SK-N-SH (cell line): Measurements from ENCODE around the gene ERICH3. TPM values are rescaled to one million over a fixed set of nuclear protein-coding genes. Genes with fewer than 3 reads are reported as not detected.

Experiments
- CTCF ChIA-PET: fragments of 300-600, 350-600 bp; formaldehyde crosslinking; extraction: SDS; loops from one replicate; lab custom pipeline; 2021; lab: Yijun Ruan, JAX
- POLR2A ChIA-PET: fragments of 350-600 bp; sonication (Branson Sonifier 250); formaldehyde crosslinking; extraction: SDS; loops from one replicate; lab custom pipeline; 2020; ENCODE audit warnings: antibody characterized with exemption, inconsistent platforms; lab: Yijun Ruan, JAX
- DNase-seq: peaks from one replicate; pipeline ENCODE4 v3.0.0; 2012
- H2AFZ ChIP-seq: fragments of 200-600 bp; sonication (generic); 2 replicates; pipeline ENCODE4 v1.8.1; 2016; ENCODE audit warnings: antibody characterized with exemption, mild to moderate bottlenecking, low read depth
- H3F3A ChIP-seq: fragments of 200-600 bp; sonication (generic); replicated peaks from 2 replicates; pipeline ENCODE3; 2016; ENCODE audit warnings: antibody characterized with exemption, mild to moderate bottlenecking; ENCODE audit not compliant: insufficient read depth
- H3K27ac ChIP-seq, 2 experiments: fragments of 200-500 bp in 1 of 2; fragments of 200-600 bp in 1 of 2; sonication (Bioruptor generic) in 1 of 2; sonication (generic), shearing (Covaris generic) in 1 of 2; 2 replicates each; pipeline versions ENCODE4 v1.5.1 to v1.6.1; 2014 to 2016; ENCODE audit warnings: low read depth in 2 of 2, inconsistent platforms in 1 of 2, low read length in 1 of 2, mild to moderate bottlenecking in 1 of 2, mixed read lengths in 1 of 2
- H3K27me3 ChIP-seq: fragments of 200-600 bp; sonication (generic), shearing (Covaris generic); 2 replicates; pipeline ENCODE4 v1.6.1; 2016; ENCODE audit warnings: mixed run types; ENCODE audit not compliant: insufficient read depth
- H3K36me3 ChIP-seq, 2 experiments: fragments of 200-500 bp in 1 of 2; fragments of 200-600 bp in 1 of 2; sonication (Bioruptor generic) in 1 of 2; sonication (generic) in 1 of 2; replicated peaks in 1 of 2; 2 replicates each; pipeline versions ENCODE3 to v1.5.1; 2014 to 2016; ENCODE audit warnings: low read length in 1 of 2, mild to moderate bottlenecking in 1 of 2; ENCODE audit not compliant: insufficient read depth in 2 of 2, control insufficient read depth in 1 of 2
- H3K4me1 ChIP-seq, 2 experiments: fragments of 200-500 bp in 1 of 2; fragments of 200-600 bp in 1 of 2; sonication (Bioruptor generic) in 1 of 2; sonication (generic), shearing (Covaris generic) in 1 of 2; 2 replicates each; pipeline versions ENCODE4 v1.5.1 to v1.6.1; 2014 to 2016; ENCODE audit warnings: low read depth in 1 of 2, low read length in 1 of 2, mixed run types in 1 of 2; ENCODE audit not compliant: insufficient read depth in 2 of 2, control insufficient read depth in 1 of 2
- H3K4me2 ChIP-seq: fragments of 200-600 bp; sonication (generic), shearing (Covaris generic); 2 replicates; pipeline ENCODE4 v1.6.1; 2017; ENCODE audit warnings: mixed run types
- H3K4me3 ChIP-seq, 2 experiments: fragments of 200-500 bp in 1 of 2; fragments of 200-600 bp in 1 of 2; sonication (Bioruptor generic) in 1 of 2; sonication (generic), shearing (Covaris generic) in 1 of 2; 2 replicates each; pipeline versions ENCODE4 v1.5.1 to v1.8.1; 2014 to 2016; ENCODE audit warnings: low read depth in 2 of 2, inconsistent platforms in 1 of 2, low read length in 1 of 2, mild to moderate bottlenecking in 1 of 2, mixed read lengths in 1 of 2, moderate library complexity in 1 of 2
- H3K79me2 ChIP-seq: fragments of 200-600 bp; sonication (generic); 2 replicates; pipeline ENCODE4 v1.8.1; 2017; ENCODE audit warnings: mild to moderate bottlenecking; ENCODE audit not compliant: insufficient read depth
- H3K9ac ChIP-seq: fragments of 200-600 bp; sonication (generic); 2 replicates; pipeline ENCODE4 v1.6.1; 2017; ENCODE audit warnings: mixed run types
- H3K9me2 ChIP-seq: fragments of 200-600 bp; sonication (generic); 2 replicates; pipeline ENCODE4 v1.6.1; 2017; ENCODE audit warnings: mixed run types
- H3K9me3 ChIP-seq: fragments of 200-600 bp; sonication (generic); 2 replicates; pipeline ENCODE4 v1.6.1; 2017; ENCODE audit warnings: mixed run types, mild to moderate bottlenecking, moderate library complexity
- H4K20me1 ChIP-seq: fragments of 200-600 bp; sonication (generic); 2 replicates; pipeline ENCODE4 v1.6.1; 2017; ENCODE audit warnings: mild to moderate bottlenecking, mixed run types; ENCODE audit not compliant: insufficient read depth
- FOSL2 ChIP-seq: IDR thresholded peaks from 2 replicates; pipeline ENCODE4 v1.4.0; 2012; ENCODE audit warnings: low read depth, mild to moderate bottlenecking, moderate library complexity, borderline replicate concordance
- FOXM1 ChIP-seq: IDR thresholded peaks from 2 replicates; pipeline ENCODE4 v1.4.0; 2012; ENCODE audit warnings: low read depth, mild to moderate bottlenecking
- GATA2 ChIP-seq: sonication (generic); formaldehyde crosslinking; IDR thresholded peaks from 2 replicates; pipeline ENCODE4 v1.5.0; 2020; ENCODE audit warnings: mild to moderate bottlenecking, missing genetic modification reagents
- IRF3 ChIP-seq: fragments of 150-350 bp; IDR thresholded peaks from 2 replicates; pipeline ENCODE4 v1.6.1; 2016; ENCODE audit warnings: mild to moderate bottlenecking, low read depth, low read length
- MAX ChIP-seq: IDR thresholded peaks from 2 replicates; pipeline ENCODE4 v1.4.0; 2012; ENCODE audit warnings: low read depth
- NRF1 ChIP-seq: IDR thresholded peaks from 2 replicates; pipeline ENCODE4 v1.6.1; 2012; ENCODE audit warnings: low read depth, mild to moderate bottlenecking, low read length
- REST ChIP-seq: IDR thresholded peaks from 2 replicates; pipeline ENCODE4 v1.6.1; 2012; ENCODE audit warnings: mild to moderate bottlenecking, low read depth, low read length, moderate library complexity
- TAF1 ChIP-seq: IDR thresholded peaks from 2 replicates; pipeline ENCODE4 v1.6.1; 2012; ENCODE audit warnings: low read depth, mild to moderate bottlenecking, low read length, moderate library complexity, borderline replicate concordance
- TEAD4 ChIP-seq: IDR thresholded peaks from 2 replicates; pipeline ENCODE4 v1.4.0; 2012; ENCODE audit warnings: mild to moderate bottlenecking, borderline replicate concordance; ENCODE audit not compliant: insufficient read depth
- YY1 ChIP-seq: IDR thresholded peaks from 2 replicates; pipeline ENCODE4 v1.4.0; 2012; ENCODE audit warnings: low read depth, mild to moderate bottlenecking
- ZBTB33 ChIP-seq: IDR thresholded peaks from 2 replicates; pipeline ENCODE4 v1.4.0; 2012; ENCODE audit warnings: low read depth, borderline replicate concordance
- WGBS: methylation state at CpG from one replicate; pipeline ENCODE4 v1.1.6; 2017; ENCODE audit warnings: low lambda C conversion rate; 5-methylcytosine and 5-hydroxymethylcytosine counted together
- polyA plus RNA-seq, 3 experiments: library from polyadenylated mRNA; depleted of rRNA; stranded (reverse); fragments of >200 nt; gene quantifications; 2 replicates each; pipeline ENCODE4 v1.2.3, GENCODE V29; 2012

Gene ERICH3
- polyA plus RNA-seq, 1 of the 3 experiments (the other 2 are of a cell fraction): not detected

GRCh38 chr1:74579425-74579824 is 94.2 kb downstream of the ERICH3 start:
- Histone ChIP-seq H3F3A (no peaks in the 10 kb centered on the region), H3K27me3 (no peaks in the 10 kb centered on the region), H3K36me3 (no peaks in the 10 kb centered on the region), H3K9me2 (no peaks in the 10 kb centered on the region), H3K79me2 (no peaks in the 10 kb centered on the region), H3K9ac (no peak overlapping the region), H4K20me1 (no peaks in the 10 kb centered on the region), H3K27ac (no peak overlapping the region), H3K4me1 (no peaks in the 10 kb centered on the region), H2AFZ (no peak overlapping the region), H3K4me3 (no peak overlapping the region), H3K4me2 (no peak overlapping the region), H3K9me3 (no peaks in the 10 kb centered on the region)
- WGBS: 37% methylated on average over 3 of the region's 3 CpGs
- POLR2A ChIA-PET: no interaction called here
- CTCF ChIA-PET: interaction anchor here (1.4 kb wide), 1 partner anchor 13 kb away, joined by 3 read pairs; no protein-coding TSS in a partner anchor
- DNase-seq: no peak
- TF ChIP-seq GATA2 (CRISPR knock-in tag) (no peak), TAF1 (no peak), YY1 (no peak), FOXM1 (no peak), REST (no peak)

- TF ChIP-seq ZBTB33 (no peak), MAX (no peak), NRF1 (no peak), TAF1 (no peak), TEAD4 (no peak), GATA2 (CRISPR knock-in tag) (no peak), FOSL2 (no peak), IRF3 (no peak)
These were observed 95.5 kb downstream of the ERICH3 start for GRCh38 chr1:74578101-74578500.

More at GRCh38 chr1:74578101-74578500, 95.5 kb downstream of the ERICH3 start:
- H3K9me2 ChIP-seq: no peaks in the 10 kb centered on the region
- H3K27me3 ChIP-seq: no peaks in the 10 kb centered on the region
- POLR2A ChIA-PET: no interaction called here
- H3K4me1 ChIP-seq: no peaks in the 10 kb centered on the region; a peak in 1 of 4 replicates
- CTCF ChIA-PET: interaction anchor here (0.7 kb wide), 1 partner anchor 11 kb away, joined by 3 read pairs; no protein-coding TSS in a partner anchor
- no peak overlapping the region for H3K9ac ChIP-seq
- no peaks in the 10 kb centered on the region for H3K79me2 ChIP-seq
- no peak overlapping the region for H2AFZ ChIP-seq
- no peaks in the 10 kb centered on the region for H3F3A ChIP-seq
- H3K4me3 ChIP-seq: no peak overlapping the region
- no peak overlapping the region for H3K4me2 ChIP-seq
- no peak for DNase-seq
- no peak overlapping the region for H3K27ac ChIP-seq
- H3K36me3 ChIP-seq: no peaks in the 10 kb centered on the region
- no peaks in the 10 kb centered on the region for H3K9me3 ChIP-seq
- 40% methylated on average over 2 of the region's 2 CpGs for WGBS
- no peaks in the 10 kb centered on the region for H4K20me1 ChIP-seq
